H9 (cell line): Measurements from ENCODE around the gene EPB41L4A. TPM values are rescaled to one million over a fixed set of nuclear protein-coding genes. Genes with fewer than 3 reads are reported as not detected.

ENCODE experiments used
- DNase-seq: peaks from one replicate; pipeline ENCODE4 v3.0.0-alpha.2; 2017
- H2AFZ ChIP-seq: one replicate; pipeline ENCODE4 v1.6.1; 2013; ENCODE audit warnings: mild to moderate bottlenecking, low read length, control low read depth, moderate library complexity
- H2AK5ac ChIP-seq: 2 replicates; pipeline ENCODE4 v1.6.1; 2013; ENCODE audit warnings: low read length, control low read depth, mixed read lengths; ENCODE audit not compliant: insufficient read length
- H2BK120ac ChIP-seq: one replicate; pipeline ENCODE4 v1.6.1; 2013; ENCODE audit warnings: low read depth, mild to moderate bottlenecking, low read length, control low read depth, inconsistent platforms; ENCODE audit not compliant: poor library complexity, severe bottlenecking
- H2BK12ac ChIP-seq: 2 replicates; pipeline ENCODE4 v1.6.1; 2013; ENCODE audit warnings: low read length, control low read depth, mixed read lengths, low read depth; ENCODE audit not compliant: insufficient read length
- H2BK15ac ChIP-seq: 2 replicates; pipeline ENCODE4 v1.6.1; 2013; ENCODE audit warnings: low read depth, low read length, control low read depth
- H2BK20ac ChIP-seq: one replicate; pipeline ENCODE4 v1.6.1; 2013; ENCODE audit warnings: low read depth, mild to moderate bottlenecking, low read length, control low read depth, inconsistent platforms; ENCODE audit not compliant: poor library complexity, severe bottlenecking
- H2BK5ac ChIP-seq: 2 replicates; pipeline ENCODE4 v1.6.1; 2013; ENCODE audit warnings: low read length, control low read depth, mixed read lengths; ENCODE audit not compliant: insufficient read length
- H3K14ac ChIP-seq: 2 replicates; pipeline ENCODE4 v1.6.1; 2013; ENCODE audit warnings: low read length, control low read depth; ENCODE audit not compliant: insufficient read depth
- H3K18ac ChIP-seq: 2 replicates; pipeline ENCODE4 v1.6.1; 2013; ENCODE audit warnings: low read depth, mild to moderate bottlenecking, mixed read lengths, low read length, control low read depth; ENCODE audit not compliant: insufficient read length
- H3K23ac ChIP-seq: 2 replicates; pipeline ENCODE4 v1.6.1; 2013; ENCODE audit warnings: low read length, control low read depth, mixed read lengths, low read depth; ENCODE audit not compliant: insufficient read length
- H3K23me2 ChIP-seq: 2 replicates; pipeline ENCODE4 v1.6.1; 2013; ENCODE audit warnings: low read depth, mild to moderate bottlenecking, mixed read lengths, low read length, control low read depth; ENCODE audit not compliant: insufficient read length, poor library complexity, severe bottlenecking
- H3K27ac ChIP-seq: 2 replicates; pipeline ENCODE4 v1.5.1; 2013; ENCODE audit warnings: low read length, control low read depth, mixed read lengths, low read depth; ENCODE audit not compliant: insufficient read length
- H3K27me3 ChIP-seq: 2 replicates; pipeline ENCODE4 v1.6.1; 2013; ENCODE audit warnings: low read length, control low read depth, inconsistent platforms; ENCODE audit not compliant: insufficient read depth
- H3K4ac ChIP-seq: 2 replicates; pipeline ENCODE4 v1.6.1; 2013; ENCODE audit warnings: low read depth, mild to moderate bottlenecking, control low read depth, inconsistent platforms, low read length, moderate library complexity
- H3K4me1 ChIP-seq: 2 replicates; pipeline ENCODE4 v1.6.1; 2013; ENCODE audit warnings: low read length, control low read depth, inconsistent platforms; ENCODE audit not compliant: insufficient read depth
- H3K4me2 ChIP-seq: 2 replicates; pipeline ENCODE4 v1.6.1; 2013; ENCODE audit warnings: low read length, control low read depth, mixed read lengths; ENCODE audit not compliant: insufficient read length, insufficient read depth
- H3K56ac ChIP-seq: 2 replicates; pipeline ENCODE4 v1.6.1; 2013; ENCODE audit warnings: low read depth, mild to moderate bottlenecking, mixed read lengths, low read length, control low read depth; ENCODE audit not compliant: insufficient read length
- H3K79me1 ChIP-seq: 2 replicates; pipeline ENCODE4 v1.6.1; 2013; ENCODE audit warnings: low read depth, mild to moderate bottlenecking, moderate library complexity, low read length, control low read depth, inconsistent platforms; ENCODE audit not compliant: insufficient read depth, poor library complexity, severe bottlenecking
- H3K79me2 ChIP-seq: 2 replicates; pipeline ENCODE4 v1.6.1; 2013; ENCODE audit warnings: low read length, control low read depth, inconsistent platforms; ENCODE audit not compliant: insufficient read depth
- H3K9ac ChIP-seq: 2 replicates; pipeline ENCODE4 v1.6.1; 2013; ENCODE audit warnings: low read length, control low read depth, mixed read lengths; ENCODE audit not compliant: insufficient read length; ENCODE audit errors: extremely low read depth
- H3K9me3 ChIP-seq: one replicate; pipeline ENCODE4 v1.6.1; 2013; ENCODE audit warnings: low read depth, low read length, inconsistent platforms; ENCODE audit not compliant: control insufficient read depth
- H3T11ph ChIP-seq: one replicate; pipeline ENCODE4 v1.6.1; 2013; ENCODE audit warnings: mild to moderate bottlenecking, low read length, control low read depth, inconsistent platforms
- H4K20me1 ChIP-seq: one replicate; pipeline ENCODE4 v1.6.1; 2013; ENCODE audit not compliant: control insufficient read depth, insufficient read length, insufficient read depth
- H4K5ac ChIP-seq: 2 replicates; pipeline ENCODE4 v1.6.1; 2013; ENCODE audit warnings: low read depth, mild to moderate bottlenecking, mixed read lengths, low read length, control low read depth; ENCODE audit not compliant: insufficient read length
- H4K8ac ChIP-seq: replicated peaks from 2 replicates; pipeline ENCODE4 v1.6.1; 2013; ENCODE audit warnings: low read length, control low read depth, mixed read lengths, low read depth; ENCODE audit not compliant: insufficient read length
- H4K91ac ChIP-seq: 2 replicates; pipeline ENCODE4 v1.6.1; 2013; ENCODE audit warnings: low read depth, mild to moderate bottlenecking, moderate library complexity, mixed read lengths, low read length, control low read depth; ENCODE audit not compliant: insufficient read length
- H3K27ac Mint-ChIP-seq, 3 experiments: 2 replicates in 2 of 3; 3 replicates in 1 of 3; pipeline ENCODE4 v1.8.0; 2020 to 2021; ENCODE audit warnings: mixed read lengths in 3 of 3, mild to moderate bottlenecking in 1 of 3, moderate library complexity in 1 of 3
- H3K27me3 Mint-ChIP-seq: 2 replicates; pipeline ENCODE4 v1.8.0; 2021; ENCODE audit warnings: low read depth, mild to moderate bottlenecking, moderate library complexity, mixed read lengths
- H3K36me3 Mint-ChIP-seq, 3 experiments: 2 replicates in 2 of 3; 3 replicates in 1 of 3; pipeline ENCODE4 v1.8.0; 2020 to 2021; ENCODE audit warnings: low read depth in 3 of 3, mixed read lengths in 3 of 3; ENCODE audit not compliant: insufficient read depth in 1 of 3
- H3K4me1 Mint-ChIP-seq, 2 experiments: 2 replicates each; pipeline ENCODE4 v1.8.0; 2020; ENCODE audit warnings: mixed read lengths in 2 of 2
- H3K4me3 Mint-ChIP-seq, 2 experiments: 2 replicates in 1 of 2; 3 replicates in 1 of 2; pipeline ENCODE4 v1.8.0; 2020 to 2021; ENCODE audit warnings: mild to moderate bottlenecking in 2 of 2, mixed read lengths in 2 of 2, moderate library complexity in 1 of 2
- H3K9me3 Mint-ChIP-seq, 2 experiments: 2 replicates in 1 of 2; 3 replicates in 1 of 2; pipeline ENCODE4 v1.8.0; 2020; ENCODE audit warnings: mild to moderate bottlenecking in 2 of 2, mixed read lengths in 2 of 2, moderate library complexity in 1 of 2
- WGBS: extraction: QIAGEN DNeasy Blood & Tissue Kit; methylation state at CpG from one replicate; pipeline ENCODE4 v1.1.7; 2013; ENCODE audit warnings: missing lambda C conversion rate, low lambda C conversion rate, mixed read lengths; ENCODE audit not compliant: insufficient read length; ENCODE audit errors: extremely low coverage; 5-methylcytosine and 5-hydroxymethylcytosine counted together
- total RNA-seq: library from RNA; stranded (reverse); gene quantifications from 2 replicates; pipeline ENCODE4 v1.2.1, GENCODE V29; 2021
- TF ChIP-seq, protein P1 (sequence below): fragments of 200-600 bp; sonication (generic); conservative IDR thresholded peaks from 3 replicates; pipeline ENCODE4 v1.8.0; 2021; ENCODE audit warnings: antibody characterized with exemption, mild to moderate bottlenecking

Gene EPB41L4A
- total RNA-seq, 1 experiment from 2014 or later = 4.9 TPM

DNA sequence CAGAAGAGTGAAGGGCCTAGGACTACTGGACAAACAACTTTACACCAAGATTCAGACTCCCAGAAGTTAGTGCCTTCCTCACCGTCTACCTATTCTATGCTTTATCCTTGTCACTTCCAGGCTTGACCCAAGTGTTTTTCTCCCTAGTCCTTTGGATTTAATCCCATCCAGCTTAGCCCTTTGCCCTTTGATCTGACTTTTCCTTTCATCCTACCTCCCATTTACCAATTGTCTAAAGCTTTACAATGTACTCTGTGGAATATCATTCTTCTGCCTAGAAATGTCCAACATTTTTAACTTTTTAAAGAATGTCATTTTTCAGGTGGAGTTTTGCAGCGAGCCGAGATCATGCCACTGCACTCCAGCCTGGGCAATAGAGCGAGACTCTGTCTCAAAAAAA is 292.1 kb downstream of the EPB41L4A start:
- Histone ChIP-seq H3K14ac (no peak overlapping the region), H4K91ac (no peak overlapping the region), H4K20me1 (no peaks in the 10 kb centered on the region), H2BK15ac (no peak overlapping the region), H3K4me2 (no peak overlapping the region), H3K23me2 (no peaks in the 10 kb centered on the region), H2BK20ac (no peak overlapping the region), H2BK12ac (no peak overlapping the region), H2AK5ac (no peak overlapping the region), H2AFZ (no peak overlapping the region), H3K9me3 (no peaks in the 10 kb centered on the region), H3T11ph (no peak overlapping the region), H3K4me1 (no peaks in the 10 kb centered on the region), H3K9ac (no peak overlapping the region), H3K79me2 (no peaks in the 10 kb centered on the region), H2BK5ac (no peak overlapping the region), H3K4ac (no peak overlapping the region), H2BK120ac (no peak overlapping the region), H4K8ac (no peak overlapping the region), H3K23ac (no peak overlapping the region), H3K27ac (no peak overlapping the region), H3K18ac (no peak overlapping the region), H3K56ac (no peak overlapping the region), H4K5ac (no peak overlapping the region), H3K79me1 (no peaks in the 10 kb centered on the region), H3K27me3 (no peaks in the 10 kb centered on the region)
- WGBS = no CpG with 5 or more reads among the region's 4 CpGs
- Mint-ChIP-seq H3K9me3 (no peaks in the 10 kb centered on the region), H3K27me3 (no peaks in the 10 kb centered on the region), H3K4me1 (peaks cover 3 to 5% of the 10 kb centered on the region in 2 experiments; a peak in 1 of 4 replicates), H3K27ac (no peak overlapping the region), H3K36me3 (no peaks in the 10 kb centered on the region), H3K4me3 (no peak overlapping the region)
- DNase-seq = no peak
- TF ChIP-seq, protein P1, sequence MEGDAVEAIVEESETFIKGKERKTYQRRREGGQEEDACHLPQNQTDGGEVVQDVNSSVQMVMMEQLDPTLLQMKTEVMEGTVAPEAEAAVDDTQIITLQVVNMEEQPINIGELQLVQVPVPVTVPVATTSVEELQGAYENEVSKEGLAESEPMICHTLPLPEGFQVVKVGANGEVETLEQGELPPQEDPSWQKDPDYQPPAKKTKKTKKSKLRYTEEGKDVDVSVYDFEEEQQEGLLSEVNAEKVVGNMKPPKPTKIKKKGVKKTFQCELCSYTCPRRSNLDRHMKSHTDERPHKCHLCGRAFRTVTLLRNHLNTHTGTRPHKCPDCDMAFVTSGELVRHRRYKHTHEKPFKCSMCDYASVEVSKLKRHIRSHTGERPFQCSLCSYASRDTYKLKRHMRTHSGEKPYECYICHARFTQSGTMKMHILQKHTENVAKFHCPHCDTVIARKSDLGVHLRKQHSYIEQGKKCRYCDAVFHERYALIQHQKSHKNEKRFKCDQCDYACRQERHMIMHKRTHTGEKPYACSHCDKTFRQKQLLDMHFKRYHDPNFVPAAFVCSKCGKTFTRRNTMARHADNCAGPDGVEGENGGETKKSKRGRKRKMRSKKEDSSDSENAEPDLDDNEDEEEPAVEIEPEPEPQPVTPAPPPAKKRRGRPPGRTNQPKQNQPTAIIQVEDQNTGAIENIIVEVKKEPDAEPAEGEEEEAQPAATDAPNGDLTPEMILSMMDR = no peak
